NCI-H524 (cell line): Measurements from ENCODE around the gene SAMD5.

ENCODE experiments used
- DNase-seq, 2 experiments: peaks; one replicate each; lab custom pipeline; 2025; lab: John Stamatoyannopoulos, UW

Gene SAMD5

GRCh38 chr6:147567141-147567805 lies 58.8 kb downstream of the SAMD5 start:
- peak; percentile 6 to 48 for DNase-seq

- DNase-seq, result no peak
These were observed 61.3 kb downstream of the SAMD5 start for GRCh38 chr6:147569788-147570187.

- no peak for DNase-seq
These were observed 62.2 kb downstream of the SAMD5 start for GRCh38 chr6:147570681-147571080.

DNA sequence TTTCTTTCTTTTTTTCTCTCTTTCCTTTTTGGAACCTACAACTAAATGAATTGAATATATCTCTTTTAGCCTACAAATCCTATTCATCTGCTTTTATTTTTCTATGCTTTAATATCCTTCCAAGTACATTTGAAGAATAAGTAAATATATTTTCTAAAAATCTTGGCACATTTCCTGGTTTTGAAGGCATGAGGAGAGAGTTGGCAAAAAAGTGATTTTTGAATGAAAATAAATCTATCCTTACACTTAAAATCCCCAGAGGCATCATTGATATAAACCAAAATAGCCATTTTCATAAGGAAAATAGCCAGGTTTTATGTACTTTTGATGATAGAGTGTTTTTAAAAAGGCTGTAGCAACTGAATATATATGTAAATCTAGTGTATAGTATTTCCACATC lies 69.0 kb downstream of the SAMD5 start:
- DNase-seq, result no peak

GRCh38 chr6:147578159-147578558 lies 69.7 kb downstream of the SAMD5 start:
- DNase-seq, result no peak

DNA sequence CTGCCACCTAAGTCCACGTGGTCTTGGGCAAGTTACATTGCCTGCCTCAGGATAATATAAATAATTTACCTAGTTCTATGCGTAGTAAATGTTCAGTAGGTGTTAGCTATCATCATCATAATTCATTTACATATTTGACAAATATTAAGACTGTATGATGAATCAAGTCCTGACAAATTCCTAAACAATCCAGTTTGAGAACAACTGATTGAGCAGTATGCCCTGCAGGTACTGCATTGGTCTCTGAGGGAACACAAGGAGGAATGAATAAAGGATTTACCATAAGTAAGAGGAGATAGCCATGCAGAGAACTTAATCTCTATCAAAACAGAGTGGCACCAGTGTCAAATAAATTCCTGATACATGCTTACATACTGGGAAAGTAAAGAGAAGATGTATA lies 70.4 kb downstream of the SAMD5 start:
- no peak for DNase-seq

DNA sequence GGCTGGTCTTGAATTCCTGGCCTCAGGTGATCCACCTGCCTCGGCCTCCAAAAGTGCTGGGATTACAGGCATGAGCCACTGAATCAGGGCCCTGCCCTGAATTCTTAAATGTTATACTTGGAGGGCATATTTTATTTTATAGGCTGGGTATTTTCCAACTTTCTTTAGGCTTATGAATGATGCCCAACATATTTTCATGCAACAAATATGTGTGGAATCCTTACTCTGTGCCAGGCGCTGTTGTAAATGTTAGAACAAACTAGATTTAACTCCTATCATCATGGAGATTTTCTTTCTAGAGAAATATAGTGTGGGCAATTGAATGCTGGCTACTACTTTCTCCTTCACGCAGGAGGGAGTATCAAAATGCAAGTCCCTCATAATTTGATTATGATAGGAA lies 71.2 kb downstream of the SAMD5 start:
- no peak for DNase-seq

DNA sequence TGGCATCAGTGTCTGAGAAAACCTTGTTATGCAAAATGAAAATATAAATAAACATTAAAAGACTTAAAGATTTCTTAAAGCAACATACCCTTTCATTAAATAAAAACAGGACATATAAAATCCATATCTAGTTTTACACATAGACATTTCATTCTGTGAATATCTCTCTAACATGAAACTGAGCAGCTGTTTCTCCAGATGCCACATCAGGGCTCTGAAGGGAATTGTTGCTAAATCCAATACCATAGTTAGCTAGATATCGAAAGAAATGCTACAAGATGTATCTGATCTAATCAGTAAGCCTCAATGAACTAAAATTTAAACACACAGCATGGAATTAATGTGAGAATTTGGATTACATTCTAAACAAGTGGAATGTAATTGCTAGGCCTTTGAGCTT lies 74.5 kb downstream of the SAMD5 start:
- DNase-seq, result peak in 1 of 2 experiments; percentile 13

- DNase-seq, result no peak
These were observed 76.8 kb downstream of the SAMD5 start for GRCh38 chr6:147585256-147585655.

DNA sequence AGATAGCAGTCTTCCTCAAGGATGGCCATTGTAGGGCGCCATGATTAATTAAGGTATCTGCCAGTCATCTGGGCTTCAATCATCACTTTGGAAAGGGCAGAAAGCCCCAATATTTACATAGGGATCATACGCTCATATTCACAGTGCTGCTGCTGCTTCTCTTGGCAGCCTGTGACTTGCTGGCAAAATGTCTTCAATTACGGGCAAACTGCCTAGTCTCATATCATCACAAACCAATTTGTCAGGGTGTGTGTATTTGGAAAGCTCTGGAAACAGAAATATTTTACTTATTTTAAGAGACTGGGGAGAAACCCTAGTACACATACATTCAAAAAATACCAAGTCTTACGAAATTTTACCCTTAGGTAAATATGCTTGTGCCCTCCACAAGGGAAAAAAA lies 77.6 kb downstream of the SAMD5 start:
- no peak for DNase-seq

GRCh38 chr6:147587907-147588306 lies 79.4 kb downstream of the SAMD5 start:
- no peak for DNase-seq

GRCh38 chr6:147588469-147588868 lies 80.0 kb downstream of the SAMD5 start:
- no peak for DNase-seq

DNA sequence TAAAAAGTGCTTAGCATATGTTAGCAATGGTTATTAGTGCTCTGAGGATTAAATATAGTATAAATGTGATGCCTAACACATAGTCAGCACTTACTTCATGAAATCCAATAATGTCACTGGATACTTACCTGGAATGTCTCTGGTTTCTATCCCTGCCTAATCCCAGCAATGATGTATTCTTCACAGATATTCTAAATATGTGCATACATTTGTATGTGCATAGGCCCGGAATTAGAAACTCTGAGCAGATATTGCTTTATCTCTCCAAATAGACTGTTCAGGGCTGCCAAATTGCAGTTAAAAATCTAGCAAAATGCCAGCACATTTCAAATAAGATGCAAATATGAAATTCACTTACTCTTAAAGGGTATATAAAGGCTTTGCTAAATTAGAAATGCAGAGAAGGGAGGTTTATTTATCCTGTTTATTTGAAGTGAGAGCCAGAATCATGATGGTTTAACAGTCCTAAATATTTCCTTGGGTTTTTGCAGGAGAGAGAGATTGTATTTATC lies 81.3 kb downstream of the SAMD5 start:
- DNase-seq, result no peak

DNA sequence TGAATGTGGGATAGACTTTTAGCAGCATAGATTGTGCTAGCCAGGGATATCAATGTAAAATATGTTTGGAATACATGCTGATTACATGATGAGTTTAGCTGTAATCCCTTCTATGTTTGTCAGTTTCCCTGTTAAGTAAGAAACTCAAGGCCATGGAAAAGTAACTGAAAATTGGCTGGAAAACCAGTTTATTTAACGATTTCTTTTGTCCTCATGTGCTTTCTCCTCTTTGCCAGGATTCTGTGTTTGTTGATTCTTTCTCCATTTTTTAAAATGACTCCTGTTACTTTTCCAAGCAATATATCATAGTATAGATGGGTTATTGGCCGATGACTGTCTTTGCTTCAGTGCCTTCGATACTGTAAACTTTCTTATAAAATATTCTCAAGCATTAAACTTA lies 87.5 kb downstream of the SAMD5 start:
- DNase-seq, result no peak

DNA sequence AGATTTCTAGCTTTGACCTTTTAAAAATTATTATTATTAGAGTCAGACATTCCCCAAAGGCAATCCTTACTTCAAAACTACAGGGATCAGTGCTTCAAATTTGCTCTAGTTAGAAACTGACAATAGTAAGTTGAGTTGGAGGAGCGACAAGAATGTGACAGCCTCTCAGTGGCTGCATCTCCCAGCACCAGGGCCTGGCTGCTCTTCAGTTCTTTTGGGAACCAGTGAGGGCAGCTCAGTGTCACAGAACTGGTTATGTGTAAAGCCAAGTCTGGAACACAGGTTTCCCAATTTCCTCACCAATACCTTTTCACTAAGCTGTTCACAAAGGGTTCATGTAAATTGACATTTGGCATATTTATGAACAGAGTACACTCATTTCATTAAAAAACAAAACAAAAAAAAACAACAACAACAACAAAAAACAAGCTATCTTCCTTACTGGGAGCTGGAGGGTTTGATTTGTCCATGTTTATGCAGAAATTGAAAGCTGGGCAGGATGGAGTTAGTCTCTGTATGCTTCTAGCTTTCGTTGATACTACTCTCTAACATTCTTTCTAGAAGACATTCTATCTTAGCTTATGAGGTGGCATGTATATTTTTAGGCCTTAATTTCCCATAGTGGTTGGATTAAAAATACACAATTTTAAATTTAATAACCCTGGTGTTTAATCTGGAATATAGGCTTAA lies 95.0 kb downstream of the SAMD5 start:
- DNase-seq, result no peak

- peak in 1 of 2 experiments; percentile 13 for DNase-seq
These were observed 95.9 kb downstream of the SAMD5 start for GRCh38 chr6:147604373-147604772.

GRCh38 chr6:147611992-147612391 lies 103.5 kb downstream of the SAMD5 start:
- no peak for DNase-seq

- no peak for DNase-seq
These were observed 106.0 kb downstream of the SAMD5 start for GRCh38 chr6:147614501-147614900.

- DNase-seq, result no peak
These were observed 107.4 kb downstream of the SAMD5 start for GRCh38 chr6:147615659-147616456.

DNA sequence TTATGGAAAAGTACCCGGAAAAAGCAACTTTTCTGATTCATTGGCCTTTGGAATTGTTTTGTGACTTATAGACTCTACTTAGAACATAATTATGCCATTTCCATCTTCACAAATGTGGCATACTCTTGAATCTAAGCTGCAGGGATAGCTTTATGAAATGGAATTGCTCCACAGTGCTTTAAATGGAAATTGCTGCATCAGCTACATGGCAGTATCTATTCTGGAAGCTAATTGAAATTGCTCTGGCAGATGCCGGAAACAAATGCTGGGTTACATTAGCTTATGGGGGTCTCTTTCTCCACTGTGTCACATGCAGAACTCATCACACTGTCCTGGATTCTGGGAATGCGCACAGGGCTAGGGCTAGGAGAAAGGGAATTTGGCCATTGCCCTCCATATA lies 108.9 kb downstream of the SAMD5 start:
- DNase-seq, result no peak

- no peak for DNase-seq
These were observed 110.0 kb downstream of the SAMD5 start for GRCh38 chr6:147618457-147618856.

DNA sequence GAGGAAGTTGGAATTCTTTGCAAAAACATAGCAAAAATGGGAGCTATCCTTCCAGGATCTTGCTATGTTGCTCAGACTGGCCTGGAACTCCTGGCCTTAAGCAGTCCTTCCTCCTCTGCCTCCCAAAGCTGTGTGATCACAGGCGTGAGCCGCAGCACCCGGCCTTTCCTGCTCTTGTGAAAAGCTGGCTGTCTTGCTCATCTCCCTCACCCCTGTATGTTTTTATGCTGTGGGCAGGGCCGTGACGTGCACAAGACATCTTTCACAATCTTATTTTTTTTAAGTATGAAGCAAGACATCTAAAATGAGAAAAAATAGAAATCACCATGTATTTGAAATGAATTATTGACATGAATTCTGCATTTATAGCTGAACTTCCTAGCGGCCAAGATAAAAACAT lies 110.4 kb downstream of the SAMD5 start:
- no peak for DNase-seq
